K562 (cell line): ENCODE measurements around the gene PREB. TPM values are rescaled to one million over a fixed set of nuclear protein-coding genes. Genes with fewer than 3 reads are reported as not detected.

Experiments used
- ATAC-seq: fragments of 200-7000 bp; cut with Tn5 transposase; 3 replicates; pipeline ENCODE4 v1.9.1; 2020; ENCODE audit warnings: moderate library complexity
- BruUV-seq: library from RNA; stranded (reverse); fragments of 400-500 nt; replicated peaks from 2 replicates; lab custom pipeline; 2021; lab: Mats Ljungman, UMichigan
- CTCF ChIA-PET: fragments of 300-600 bp; formaldehyde crosslinking; extraction: SDS; loops from one replicate; lab custom pipeline; 2021; ENCODE audit warnings: low intra/inter-chr PET ratio; lab: Yijun Ruan, JAX
- POLR2A ChIA-PET: fragments of 300-600, 350-650 bp; sonication (Branson Sonifier 250); formaldehyde crosslinking; extraction: SDS; loops from one replicate; lab custom pipeline; 2021; ENCODE audit warnings: antibody characterized with exemption, inconsistent platforms; lab: Yijun Ruan, JAX
- DNase-seq, 4 experiments: peaks; one replicate each; pipeline versions ENCODE4 v3.0.0 to v3.0.0-alpha.2; 2011 to 2018; ENCODE audit warnings: low spot score in 3 of 4, mixed read lengths in 3 of 4; ENCODE audit errors: extremely low read depth in 1 of 4
- FAIRE-seq: peaks from 2 replicates; lab custom pipeline; 2011; peaks lifted over from hg19 to GRCh38; lab: Jason Lieb, UNC
- H2AFZ ChIP-seq: 2 replicates; pipeline ENCODE4 v1.6.0; 2011; ENCODE audit warnings: low read depth, low read length, control low read depth, inconsistent platforms
- H3K27ac ChIP-seq: fragments of 200-600 bp; 3 replicates; pipeline ENCODE4 v1.8.0; 2011; ENCODE audit warnings: low read depth, mild to moderate bottlenecking, control low read depth, inconsistent platforms, low read length, moderate library complexity, mixed read lengths; ENCODE audit errors: extremely low read depth
- H3K27me3 ChIP-seq, 2 experiments: fragments of 300-600 bp in 1 of 2; 2 replicates in 1 of 2; 3 replicates in 1 of 2; pipeline versions ENCODE4 v1.6.0 to v1.8.0; 2011; ENCODE audit warnings: inconsistent platforms in 2 of 2, low read length in 2 of 2, mild to moderate bottlenecking in 1 of 2, mixed read lengths in 1 of 2, moderate library complexity in 1 of 2; ENCODE audit not compliant: control insufficient read depth in 2 of 2, insufficient read depth in 2 of 2
- H3K36me3 ChIP-seq: fragments of 300-600 bp; 3 replicates; pipeline ENCODE4 v1.8.0; 2011; ENCODE audit warnings: mild to moderate bottlenecking, low read length, inconsistent platforms; ENCODE audit not compliant: control insufficient read depth, insufficient read depth
- H3K4me1 ChIP-seq, 2 experiments: fragments of 200-600 bp in 1 of 2; replicated peaks in 1 of 2; 2 replicates in 1 of 2; 3 replicates in 1 of 2; pipeline versions ENCODE4 v1.5.1 to v1.8.0; 2011; ENCODE audit warnings: inconsistent platforms in 2 of 2, low read length in 2 of 2, mild to moderate bottlenecking in 1 of 2, mixed read lengths in 1 of 2, moderate library complexity in 1 of 2; ENCODE audit not compliant: control insufficient read depth in 2 of 2, insufficient read depth in 2 of 2
- H3K4me2 ChIP-seq: 2 replicates; pipeline ENCODE4 v1.6.1; 2011; ENCODE audit warnings: low read length, control low read depth, inconsistent platforms, mixed read lengths; ENCODE audit not compliant: insufficient read depth
- H3K4me3 ChIP-seq: fragments of 200-600 bp; sonication (generic), shearing (Covaris generic); 2 replicates; pipeline ENCODE4 v1.5.1; 2016; ENCODE audit warnings: control low read depth, inconsistent platforms
- H3K79me2 ChIP-seq: fragments of 200-600 bp; 3 replicates; pipeline ENCODE4 v1.8.0; 2011; ENCODE audit warnings: low read length, inconsistent platforms; ENCODE audit not compliant: control insufficient read depth, insufficient read depth
- H3K9ac ChIP-seq, 2 experiments: 2 replicates each; pipeline versions ENCODE4 v1.6.0 to v1.6.1; 2011; ENCODE audit warnings: low read depth in 2 of 2, low read length in 2 of 2, control low read depth in 1 of 2, inconsistent platforms in 1 of 2, mild to moderate bottlenecking in 1 of 2, mixed read lengths in 1 of 2; ENCODE audit not compliant: insufficient read depth in 1 of 2
- H3K9me1 ChIP-seq: one replicate; pipeline ENCODE4 v1.6.0; 2011; ENCODE audit warnings: inconsistent platforms, mild to moderate bottlenecking, low read length, moderate library complexity; ENCODE audit not compliant: control insufficient read depth, insufficient read depth
- H3K9me3 ChIP-seq: replicated peaks from 2 replicates; pipeline ENCODE4 v1.5.1; 2011; ENCODE audit warnings: low read depth, low read length, inconsistent platforms; ENCODE audit not compliant: control insufficient read depth, insufficient read depth
- H4K20me1 ChIP-seq: replicated peaks from 2 replicates; pipeline ENCODE4 v1.6.1; 2011; ENCODE audit warnings: low read length, inconsistent platforms, mixed read lengths; ENCODE audit not compliant: control insufficient read depth, insufficient read depth
- ADNP ChIP-seq: fragments of 200-800 bp; sonication (Bioruptor generic); IDR thresholded peaks from 2 replicates; pipeline ENCODE4 v1.6.1; 2016; ENCODE audit warnings: missing genetic modification characterization, missing compliant biosample characterization
- BDP1 ChIP-seq: IDR thresholded peaks from 3 replicates; pipeline ENCODE4 v1.6.1; 2011; ENCODE audit not compliant: insufficient read length, insufficient read depth
- CHD1 ChIP-seq: fragments of 200-600 bp; sonication (generic); IDR thresholded peaks from one replicate; pipeline ENCODE4 v1.6.1; 2012; ENCODE audit warnings: mild to moderate bottlenecking, moderate library complexity, low read length, inconsistent platforms
- KLF16 ChIP-seq: IDR thresholded peaks from 2 replicates; pipeline ENCODE4 v1.6.1; 2016; ENCODE audit warnings: antibody characterized with exemption
- MAFG ChIP-seq: fragments of 450-650 bp; conservative IDR thresholded peaks from 2 replicates; pipeline ENCODE4 v1.6.1; 2016; ENCODE audit warnings: missing genetic modification characterization, missing compliant biosample characterization
- NFRKB ChIP-seq: fragments of 450-650 bp; IDR thresholded peaks from 2 replicates; pipeline ENCODE4 v1.6.1; 2016; ENCODE audit warnings: low read depth
- PHF20 ChIP-seq: fragments of 450-650 bp; IDR thresholded peaks from 2 replicates; pipeline ENCODE4 v1.6.1; 2018; ENCODE audit not compliant: partially characterized antibody
- POLR3A ChIP-seq: IDR thresholded peaks from 2 replicates; pipeline ENCODE4 v1.6.1; 2011; ENCODE audit warnings: borderline replicate concordance, mild to moderate bottlenecking, moderate library complexity; ENCODE audit not compliant: insufficient read length, insufficient read depth; ENCODE audit errors: extremely low read depth
- SIX5 ChIP-seq, 2 experiments: IDR thresholded peaks; 2 replicates each; pipeline ENCODE4 v1.6.1; 2011; ENCODE audit warnings: low read length in 2 of 2, borderline replicate concordance in 1 of 2, low read depth in 1 of 2, mild to moderate bottlenecking in 1 of 2, moderate library complexity in 1 of 2; ENCODE audit not compliant: insufficient read depth in 1 of 2
- SNIP1 ChIP-seq: fragments of 450-650 bp; IDR thresholded peaks from 2 replicates; pipeline ENCODE4 v1.7.1; 2017; ENCODE audit warnings: low read depth, mild to moderate bottlenecking
- TEAD1 ChIP-seq, 2 experiments: fragments of 450-650 bp in 1 of 2; sonication (generic) in 1 of 2; formaldehyde crosslinking; IDR thresholded peaks; 2 replicates each; pipeline versions ENCODE4 v1.4.0 to v1.8.0; 2020 to 2022; ENCODE audit warnings: mild to moderate bottlenecking in 2 of 2, missing genetic modification reagents in 1 of 2
- XRCC5 ChIP-seq: fragments of 200-400 bp; formaldehyde crosslinking; IDR thresholded peaks from 2 replicates; pipeline ENCODE4 v1.6.1; 2017; ENCODE audit warnings: low read depth, mild to moderate bottlenecking, low read length
- ZBTB9 ChIP-seq: fragments of 450-650 bp; formaldehyde crosslinking; IDR thresholded peaks from 2 replicates; pipeline ENCODE4 v1.4.0; 2020; ENCODE audit warnings: mild to moderate bottlenecking, moderate library complexity
- ZFPM2 ChIP-seq: fragments of 250-450 bp; sonication (Bioruptor Pico); IDR thresholded peaks from 2 replicates; pipeline ENCODE4 v1.5.1; 2022; ENCODE audit warnings: mild to moderate bottlenecking
- ZNF165 ChIP-seq: fragments of 250-450 bp; sonication (Bioruptor Pico); IDR thresholded peaks from 2 replicates; pipeline ENCODE4 v1.4.0; 2020; ENCODE audit warnings: borderline replicate concordance
- ZNF518B ChIP-seq: fragments of 250-450 bp; sonication (Bioruptor Pico); IDR thresholded peaks from 2 replicates; pipeline ENCODE4 v1.5.0; 2021; ENCODE audit warnings: mild to moderate bottlenecking, moderate library complexity
- WGBS: fragments of 100-300 bp; shearing (Covaris generic); methylation state at CpG from one replicate; pipeline ENCODE4 v1.1.6; 2016; ENCODE audit warnings: low coverage, mixed read lengths; ENCODE audit not compliant: insufficient coverage; ENCODE audit errors: missing lambda C conversion rate; 5-methylcytosine and 5-hydroxymethylcytosine counted together
- in situ Hi-C: fragments of 300-500 bp; cut with MboI; formaldehyde crosslinking; loops from 4 replicates; pipeline ENCODE4 v1.15.0; 2018; ENCODE audit warnings: inconsistent platforms, mixed read lengths
- intact Hi-C: fragments of 100-400 bp; cut with micrococcal nuclease; formaldehyde crosslinking; loops from 2 replicates; pipeline ENCODE4 v1.14.2; 2022
- polyA plus RNA-seq, 8 experiments: library from polyadenylated mRNA; depleted of rRNA in 4 of 8; stranded (reverse) in 5 of 8; unstranded in 3 of 8; fragments of >200 nt; fragmentation: Nextera tagmentation in 2 of 8; fragmentation: Illumina TruSeq in 1 of 8; extraction: Ambion mirVana in 2 of 8; extraction: Trizol in 1 of 8; gene quantifications; 2 replicates each; pipeline versions ENCODE4 v1.2.1 to v1.2.3, GENCODE V29; 2011 to 2014; ENCODE audit warnings: inconsistent platforms in 1 of 8, missing spikeins in 1 of 8
- total RNA-seq, 7 experiments: library from RNA; depleted of rRNA in 6 of 7; stranded (reverse); fragments of >200 nt in 6 of 7; fragmentation: Illumina TruSeq in 2 of 7; extraction: Trizol in 2 of 7; gene quantifications; 2 replicates each; pipeline versions ENCODE4 v1.2.1 to v1.2.3, GENCODE V29; 2011 to 2021; ENCODE audit warnings: low replicate concordance in 1 of 7

The PREB gene
- total and polyA plus RNA-seq, 9 of the 15 experiments (the other 6 are each of a cell fraction or from before 2014, with no cell fraction given) = 35.1 to 84.2 (median 67.2) TPM

- TF ChIP-seq MAFG (peak; percentile 74), KLF16 (no peak), SNIP1 (no peak), ZNF165 (CRISPR knock-in tag) (no peak), NFRKB (no peak), XRCC5 (no peak), SIX5 (IDR thresholded peaks at IDR 0.05; ENCODE audit: borderline replicate concordance in 1 of 2, insufficient read depth in 1 of 2, low read depth in 1 of 2, low read length in 2 of 2) (no peak)
These were observed 28.0 kb upstream of the PREB start (continued) for GRCh38 chr2:27162151-27163121.

- CTCF ChIA-PET = no interaction called here
- Histone ChIP-seq H3K4me2 (no peak overlapping the region), H2AFZ (peak overlapping the region; percentile 9; the same call in 1 of the 2 replicates), H3K9me3 (no peaks in the 10 kb centered on the region), H3K27me3 (no peaks in the 10 kb centered on the region), H3K36me3 (no peaks in the 10 kb centered on the region), H3K9me1 (no peaks in the 10 kb centered on the region), H3K4me1 (peaks cover 0 to 13% of the 10 kb centered on the region in 2 experiments; a peak in 3 of 5 replicates), H3K9ac (no peak overlapping the region), H3K79me2 (no peaks in the 10 kb centered on the region), H3K27ac (no peak overlapping the region), H3K4me3 (no peak overlapping the region), H4K20me1 (no peaks in the 10 kb centered on the region)
- intact Hi-C loops = no loop called here
- in situ Hi-C loops = no loop called here
- 31% methylated on average over 9 of the region's 9 CpGs for WGBS
- no peak for ATAC-seq
- BruUV-seq = no TSS peak
- POLR2A ChIA-PET = interaction anchor here (0.6 kb wide), 1 partner anchor 43 kb away, joined by 4 read pairs; no protein-coding TSS in a partner anchor
- no peak for FAIRE-seq
- no peak for DNase-seq
- TF ChIP-seq BDP1 = no peak
- TF ChIP-seq ZNF518B (CRISPR knock-in tag) = no peak
- TF ChIP-seq ZFPM2 (CRISPR knock-in tag) = no peak
- TF ChIP-seq ZBTB9 = no peak
- TF ChIP-seq NFRKB = no peak
- TF ChIP-seq CHD1 = no peak
- TF ChIP-seq PHF20 = no peak
- TF ChIP-seq TEAD1 (CRISPR knock-in tag; IDR thresholded peaks at IDR 0.05) = no peak
- TF ChIP-seq ADNP (tag) = no peak
- no peak for TF ChIP-seq POLR3A
These were observed 25.8 kb upstream of the PREB start for GRCh38 chr2:27160191-27160590.
